Measurements from ENCODE around the gene COL9A2. TPM values are rescaled to one million over a fixed set of nuclear protein-coding genes. Genes with fewer than 3 reads are reported as not detected.

COL9A2 gene
- total RNA-seq, 3 donors from 2014 or later: 3.4 to 11.2 (median 4.8) TPM

DNA sequence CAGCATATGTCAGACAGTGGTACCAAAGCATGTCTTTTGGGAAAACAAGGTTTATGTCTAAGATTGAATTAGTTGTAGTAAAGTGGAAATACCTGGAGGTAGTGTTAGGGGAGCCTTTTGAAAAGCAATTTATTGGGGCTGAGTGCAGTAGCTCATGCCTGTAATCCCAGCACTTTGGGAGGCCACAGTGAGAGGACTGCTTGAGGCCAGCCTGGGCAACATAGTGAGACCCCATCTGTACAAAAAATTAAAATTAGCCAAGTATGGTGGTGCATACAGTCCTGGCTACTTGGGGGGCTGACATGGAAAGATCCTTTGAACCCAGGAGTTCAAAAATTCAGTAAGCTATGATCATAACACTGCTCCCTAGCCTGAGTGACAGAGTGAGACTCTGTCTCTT is 51.8 kb downstream of the COL9A2 start:
- Histone ChIP-seq H3K4me1 (ENCODE audit: low read depth) (no peaks in the 10 kb centered on the region), H3K9me3 (no peaks in the 10 kb centered on the region), H3K4me3 (no peak overlapping the region), H3K36me3 (ENCODE audit: low read depth) (peaks cover 7% of the 10 kb centered on the region)
- ATAC-seq (no peak), DNase-seq (no peak)
- no peak for TF ChIP-seq CTCF (IDR thresholded peaks at IDR 0.05)
- intact Hi-C loops (cut with DNase I, micrococcal nuclease): no loop called here

GRCh38 chr1:40264354-40264781 is 52.7 kb downstream of the COL9A2 start:
- Histone ChIP-seq H3K4me1 (ENCODE audit: low read depth) (no peaks in the 10 kb centered on the region), H3K4me3 (no peak overlapping the region), H3K9me3 (no peaks in the 10 kb centered on the region), H3K36me3 (ENCODE audit: low read depth) (no peaks in the 10 kb centered on the region)
- DNase-seq: no peak
- no peak for ATAC-seq
- intact Hi-C loops (cut with DNase I, micrococcal nuclease): no loop called here
- no peak for TF ChIP-seq CTCF (IDR thresholded peaks at IDR 0.05)

DNA sequence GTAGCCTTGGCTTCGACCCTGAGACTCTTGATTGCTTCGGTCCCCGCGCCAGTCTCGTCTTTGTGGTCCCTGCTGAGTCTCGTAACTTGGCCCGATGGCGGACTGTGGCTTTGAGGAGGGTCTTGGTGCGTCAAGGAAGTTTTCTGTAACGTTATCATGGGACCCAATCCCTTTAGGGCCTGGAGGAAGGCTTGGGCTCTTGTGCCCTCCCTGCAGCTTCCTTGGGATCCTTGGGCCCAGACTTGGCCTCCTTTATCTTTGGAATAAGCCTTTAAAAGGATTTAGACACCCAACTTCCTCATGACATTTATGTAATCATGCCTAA is 58.7 kb downstream of the COL9A2 start:
- no peak for ATAC-seq
- DNase-seq: no peak
- no peaks in the 10 kb centered on the region for H3K9me3 ChIP-seq

DNA sequence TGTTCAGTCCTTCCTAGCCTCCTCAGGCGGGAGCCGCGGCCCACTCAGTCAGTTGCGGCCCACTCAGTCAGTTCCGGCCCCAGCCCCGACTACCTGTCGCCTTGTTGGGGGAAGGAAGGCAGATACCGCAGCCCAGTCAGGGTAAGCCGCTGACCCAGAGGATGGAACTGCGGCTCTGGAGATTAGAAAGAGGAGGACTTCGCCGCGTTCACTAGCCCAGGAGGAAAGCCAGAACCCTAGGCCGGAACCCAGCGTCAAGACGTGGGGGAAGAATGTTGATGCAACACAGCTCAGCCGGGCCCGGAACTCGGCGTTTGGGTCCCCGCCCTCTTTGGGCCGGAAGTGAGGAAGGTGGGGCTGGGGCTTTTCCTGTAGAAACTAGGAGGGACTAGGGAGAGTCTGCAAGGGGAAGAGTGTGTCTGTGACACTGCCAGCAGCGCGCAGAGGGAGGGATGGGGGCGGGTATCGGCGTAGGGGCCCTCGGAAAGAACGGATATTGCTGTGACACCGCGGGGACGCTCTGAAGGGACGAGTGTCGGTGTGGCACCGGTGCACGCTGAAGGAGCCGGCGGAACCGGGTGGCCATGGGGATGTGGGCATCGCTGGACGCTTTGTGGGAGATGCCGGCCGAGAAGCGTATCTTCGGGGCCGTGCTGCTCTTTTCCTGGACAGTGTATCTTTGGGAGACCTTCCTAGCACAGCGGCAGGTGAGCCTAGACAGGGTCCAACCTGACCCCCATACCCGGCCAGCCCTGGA is 59.2 kb downstream of the COL9A2 start, which contains the start of gene ZMPSTE24:
Gene ZMPSTE24 (plus strand): TSS at position 549 of the 757 bp plus-strand sequence. CDS start 36 bp downstream, at position 585.
- peak within 1 kb of the TSS; percentile 73 for H3K4me3 ChIP-seq
- peak; percentile 99 for ATAC-seq

More for the DNA sequence above, 58.7 kb downstream of the COL9A2 start:
- peaks cover 8% of the 10 kb centered on the region for H3K4me1 ChIP-seq (ENCODE audit: low read depth)
- no peaks in the 10 kb centered on the region for H3K36me3 ChIP-seq (ENCODE audit: low read depth)
- no peak for TF ChIP-seq CTCF (IDR thresholded peaks at IDR 0.05)
- H3K4me3 ChIP-seq: peak overlapping the region; percentile 73
- intact Hi-C loops (cut with DNase I, micrococcal nuclease): loop anchor here in 1 of 2 donors (10.0 kb wide), 1 partner anchor 94 kb away; the partner anchor contains the start of gene RLF

GRCh38 chr1:40257313-40257687 is 59.8 kb downstream of the COL9A2 start:
- no peak for TF ChIP-seq CTCF (IDR thresholded peaks at IDR 0.05)
- H3K9me3 ChIP-seq: no peaks in the 10 kb centered on the region
- peak overlapping the region; percentile 73 for H3K4me3 ChIP-seq
- no peaks in the 10 kb centered on the region for H3K36me3 ChIP-seq (ENCODE audit: low read depth)
- ATAC-seq (peak; percentile 12), DNase-seq (no peak)
- peaks cover 8% of the 10 kb centered on the region for H3K4me1 ChIP-seq (ENCODE audit: low read depth)
- intact Hi-C loops (cut with DNase I, micrococcal nuclease): loop anchor here in 1 of 2 donors (10.0 kb wide), 1 partner anchor 92 kb away; the partner anchor contains the start of gene RLF

More for the DNA sequence above, 59.2 kb downstream of the COL9A2 start, which contains the start of gene ZMPSTE24:
- intact Hi-C loops (cut with DNase I, micrococcal nuclease): loop anchor here in 1 of 2 donors (10.0 kb wide), 1 partner anchor 93 kb away; the partner anchor contains the start of gene RLF
- peak; percentile 95 to 97 (median 95) for DNase-seq
- Histone ChIP-seq H3K4me1 (ENCODE audit: low read depth) (peaks cover 8% of the 10 kb centered on the region), H3K36me3 (ENCODE audit: low read depth) (no peaks in the 10 kb centered on the region), H3K9me3 (no peaks in the 10 kb centered on the region)
- no peak for TF ChIP-seq CTCF (IDR thresholded peaks at IDR 0.05)
